GM10266 (cell line): ENCODE data around the gene ARHGEF18.
A peak's percentile ranks its signal among the peaks of the same experiment; 100 is the strongest.

ENCODE experiments used
- DNase-seq: peaks from one replicate; pipeline ENCODE4 v3.0.0; 2012; ENCODE audit errors: extremely low spot score
- CTCF ChIP-seq: IDR thresholded peaks from 2 replicates; pipeline ENCODE4 v1.5.1; 2012; ENCODE audit warnings: mild to moderate bottlenecking, low read depth; ENCODE audit not compliant: control insufficient read depth, insufficient read depth; ENCODE audit errors: missing control alignments

ARHGEF18 gene

DNA sequence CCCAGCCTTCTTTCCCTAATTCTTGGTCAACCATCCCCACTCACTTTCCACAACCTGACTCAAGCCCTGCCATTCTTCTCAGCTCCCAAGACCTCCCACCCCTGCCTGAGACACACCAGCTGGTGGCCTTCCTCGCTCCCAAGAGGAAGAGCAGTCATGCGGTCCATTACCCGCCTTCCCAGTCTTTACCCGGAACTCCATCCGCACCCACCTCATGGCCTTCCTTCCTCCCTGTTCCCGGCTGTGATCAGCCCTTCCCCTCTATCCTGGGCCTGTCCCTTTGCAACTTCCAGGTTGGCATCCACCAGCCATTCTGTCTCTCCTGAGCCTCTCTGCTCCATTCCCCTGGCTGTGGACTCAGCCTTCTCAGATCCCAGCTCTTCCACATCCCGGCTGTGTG lies 35.9 kb upstream of the ARHGEF18 start:
- no peak for TF ChIP-seq CTCF
- no peak for DNase-seq

GRCh38 chr19:7318176-7318575 lies 30.6 kb upstream of the ARHGEF18 start:
- no peak for TF ChIP-seq CTCF
- DNase-seq = no peak

DNA sequence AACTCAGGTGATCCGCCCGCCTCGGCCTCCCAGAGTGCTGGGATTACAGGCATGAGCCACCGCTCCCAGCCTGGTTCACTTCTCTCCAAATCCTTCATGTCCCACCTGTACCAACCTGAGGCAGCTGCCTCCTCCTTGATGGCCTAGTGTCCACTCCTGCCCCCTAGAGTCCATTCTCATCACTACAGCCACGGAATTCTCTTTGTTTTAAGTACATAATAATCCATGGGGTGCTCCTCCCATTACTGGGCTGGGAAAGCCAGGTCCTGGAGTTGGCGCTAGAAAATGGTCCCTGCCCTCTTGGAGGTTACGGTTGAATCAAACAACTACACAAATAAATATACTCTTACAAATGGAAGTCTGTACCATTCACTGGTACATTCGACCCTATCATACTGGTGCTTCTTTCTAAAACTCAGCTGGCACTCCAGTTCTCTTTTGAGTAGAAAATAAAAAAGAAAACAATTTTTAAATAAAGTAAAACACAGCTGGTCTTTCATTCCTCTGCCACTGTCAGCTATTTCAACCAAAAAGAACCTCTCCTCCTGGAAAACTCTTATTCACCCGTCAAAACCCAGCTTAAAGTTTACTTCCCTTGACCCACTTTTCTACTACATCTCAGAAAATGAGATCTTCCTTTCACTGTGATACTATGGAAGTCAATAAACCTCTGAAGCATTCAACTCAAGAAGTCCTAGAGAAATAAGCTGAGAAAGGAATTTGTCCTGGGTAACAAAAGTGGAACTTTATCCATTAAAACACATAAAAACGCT lies 22.4 kb upstream of the ARHGEF18 start:
- TF ChIP-seq CTCF = peak; percentile 55
- no peak for DNase-seq

DNA sequence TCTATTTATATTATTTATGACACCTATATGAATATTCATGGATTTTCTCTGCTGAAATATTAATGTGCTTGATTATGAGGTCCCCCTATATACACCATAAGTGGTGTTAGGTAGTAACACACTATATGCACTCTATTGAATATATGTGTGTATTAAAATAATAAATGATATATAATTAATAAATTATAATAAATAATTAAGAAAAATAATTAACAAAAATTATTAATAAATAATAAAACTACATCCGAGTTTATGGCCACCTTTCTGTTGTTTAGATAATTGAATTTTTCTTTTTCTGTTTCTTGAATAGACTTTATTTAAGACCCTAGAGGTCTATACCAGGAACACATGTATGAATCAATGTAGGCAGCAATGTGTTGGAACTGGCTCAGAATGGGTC lies 20.9 kb upstream of the ARHGEF18 start:
- no peak for TF ChIP-seq CTCF
- no peak for DNase-seq

GRCh38 chr19:7328647-7329046 lies 20.1 kb upstream of the ARHGEF18 start:
- peak; percentile 32 for DNase-seq
- peak; percentile 18 for TF ChIP-seq CTCF

- no peak for DNase-seq
- no peak for TF ChIP-seq CTCF
Measured at GRCh38 chr19:7331446-7331845, 17.3 kb upstream of the ARHGEF18 start.
